HG02938 (cell line): ENCODE results near the gene NYAP2.

Experiments used
- ATAC-seq: cut with Tn5 transposase; IDR thresholded peaks from one replicate; pipeline ENCODE4 v1.9.1; 2021; ENCODE audit warnings: mild to moderate bottlenecking, moderate library complexity; ENCODE audit not compliant: unreplicated experiment

The NYAP2 gene

DNA sequence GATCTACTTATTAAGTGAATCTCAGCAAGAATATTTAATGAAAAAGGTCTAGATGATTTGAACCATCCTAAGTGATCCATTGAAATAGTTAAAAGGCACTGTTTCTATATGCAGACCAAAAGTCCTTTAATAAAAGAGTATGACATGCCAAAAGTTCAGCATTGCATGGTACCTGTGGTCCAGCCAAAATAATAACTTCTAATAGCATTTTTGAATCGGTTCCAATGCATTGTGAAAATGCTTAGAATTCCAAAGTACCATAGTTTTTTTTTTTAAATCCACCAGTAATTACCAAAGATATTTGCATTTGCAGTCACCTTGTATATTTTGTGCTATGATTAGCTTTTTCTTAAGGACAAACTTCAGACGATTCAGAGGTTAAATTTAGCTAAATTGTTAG, 79.9 kb downstream of the NYAP2 start:
- no peak for ATAC-seq

GRCh38 chr2:225484751-225485150, 85.2 kb downstream of the NYAP2 start:
- ATAC-seq, result no peak

GRCh38 chr2:225486236-225486635, 86.7 kb downstream of the NYAP2 start:
- no peak for ATAC-seq

DNA sequence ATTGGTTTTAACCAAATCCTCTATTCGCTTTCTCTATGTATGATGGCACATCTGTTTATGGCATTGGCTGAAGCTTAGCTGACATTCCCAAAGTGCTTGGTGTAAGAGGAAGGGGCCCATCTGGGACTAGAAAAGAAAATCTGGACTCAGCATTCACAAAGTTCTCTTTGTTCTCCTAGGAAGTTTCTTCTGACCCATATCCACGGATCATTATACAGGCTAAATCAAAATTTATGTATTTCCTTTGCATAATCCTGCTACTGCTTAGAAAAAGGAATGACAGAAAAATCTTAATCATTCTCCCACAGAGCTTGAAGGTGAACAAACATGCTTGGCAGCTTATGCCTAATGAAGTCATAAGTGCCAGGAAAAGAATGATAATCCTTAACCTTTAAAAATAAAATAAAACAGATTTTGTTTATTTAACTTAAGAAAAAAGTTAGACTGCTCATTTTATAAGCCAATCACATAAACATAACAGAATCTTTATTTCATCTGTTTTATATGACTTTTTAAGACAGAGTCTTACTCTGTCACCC, 88.4 kb downstream of the NYAP2 start:
- no peak for ATAC-seq

DNA sequence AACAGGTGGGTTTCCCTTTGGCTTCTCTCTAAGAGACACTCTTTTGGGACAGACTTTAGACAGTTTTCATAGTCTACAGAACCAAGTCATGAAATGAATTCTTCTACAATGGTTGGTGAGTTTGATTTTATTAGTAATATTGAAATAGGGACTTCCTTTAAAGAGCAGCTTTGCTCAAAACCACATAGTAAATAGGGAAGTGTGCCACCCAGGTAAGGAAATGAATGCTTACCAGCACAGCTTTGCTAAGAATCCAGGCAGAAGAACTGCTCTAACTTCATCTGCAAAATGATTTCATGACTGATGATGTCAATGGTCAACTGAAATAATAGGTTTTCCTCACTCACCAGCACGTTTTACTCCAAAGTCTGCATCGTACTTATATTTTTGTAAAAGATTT, 89.2 kb downstream of the NYAP2 start:
- ATAC-seq, result no peak

DNA sequence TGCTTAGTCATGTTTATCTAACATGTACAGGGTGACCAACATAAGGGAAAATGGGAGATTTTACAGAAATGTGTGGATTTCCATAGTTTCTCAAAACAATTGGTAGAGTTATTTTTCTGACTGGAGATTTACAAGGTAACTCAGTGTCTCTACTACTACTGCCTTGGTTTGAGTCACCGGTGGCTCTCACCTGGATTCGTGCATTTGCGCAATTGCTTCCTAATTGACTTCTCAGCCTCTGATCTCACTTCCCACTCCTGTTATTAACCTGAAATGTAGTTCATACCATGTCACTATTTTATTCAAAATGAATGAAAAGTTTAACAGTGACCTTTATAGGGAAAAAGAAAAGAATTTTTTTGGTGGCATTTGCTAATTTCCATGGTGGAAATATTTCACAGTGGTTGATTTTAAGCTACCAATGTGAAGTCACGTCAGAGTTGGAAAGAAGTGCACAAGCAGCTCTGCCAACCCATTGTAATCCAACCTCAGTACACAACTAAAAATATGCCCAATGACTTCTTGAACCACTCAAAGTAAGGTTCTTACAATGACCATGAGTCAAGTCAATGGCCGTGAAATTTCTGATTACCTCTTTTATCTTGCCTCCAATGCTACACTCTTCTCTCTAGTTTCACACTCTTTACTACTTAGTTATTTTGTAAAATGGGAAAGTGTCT, 94.0 kb downstream of the NYAP2 start:
- no peak for ATAC-seq

GRCh38 chr2:225494100-225494459, 94.6 kb downstream of the NYAP2 start:
- ATAC-seq, result no peak

GRCh38 chr2:225495706-225496105, 96.2 kb downstream of the NYAP2 start:
- ATAC-seq, result no peak

GRCh38 chr2:225496568-225496967, 97.1 kb downstream of the NYAP2 start:
- no peak for ATAC-seq

DNA sequence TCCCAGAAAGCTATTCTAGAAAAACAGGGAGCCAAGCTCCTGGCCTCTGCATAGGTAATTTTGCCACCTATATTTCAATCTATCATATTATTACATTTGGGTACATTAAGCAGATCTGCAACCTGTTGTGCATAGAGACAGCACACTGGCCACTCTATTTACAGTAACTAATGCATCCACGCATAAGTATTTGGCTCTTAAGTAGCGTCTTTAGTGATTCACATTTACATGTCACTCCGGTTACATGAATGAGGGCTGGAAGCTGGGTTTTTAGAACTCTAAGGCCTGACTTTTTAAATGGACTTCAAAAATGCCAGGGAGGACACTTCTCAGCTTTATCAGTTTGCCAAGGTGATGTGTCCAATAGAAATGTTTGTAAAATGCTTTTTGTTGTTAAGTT, 97.7 kb downstream of the NYAP2 start:
- no peak for ATAC-seq

DNA sequence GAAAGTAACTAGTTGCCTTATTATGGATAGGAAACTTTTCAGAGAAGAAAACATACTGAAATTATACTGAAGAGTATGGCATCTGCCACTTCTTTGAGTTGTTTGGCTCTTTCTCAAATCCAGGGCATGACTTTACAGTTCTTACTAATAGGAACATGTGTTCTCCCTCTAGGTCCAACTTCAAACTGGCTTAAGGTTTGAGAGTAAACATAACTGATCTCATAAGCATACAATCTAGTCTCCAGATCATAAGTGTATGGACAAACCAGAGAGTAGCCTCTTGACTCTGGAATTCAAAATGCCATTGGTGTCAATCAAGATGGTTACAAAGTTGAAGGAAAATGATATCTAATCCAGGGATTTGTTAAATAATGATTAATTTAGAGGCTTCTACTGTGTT, 101.5 kb downstream of the NYAP2 start:
- ATAC-seq, result no peak

- ATAC-seq, result no peak
Measured at GRCh38 chr2:225502971-225503370, 103.5 kb downstream of the NYAP2 start.

DNA sequence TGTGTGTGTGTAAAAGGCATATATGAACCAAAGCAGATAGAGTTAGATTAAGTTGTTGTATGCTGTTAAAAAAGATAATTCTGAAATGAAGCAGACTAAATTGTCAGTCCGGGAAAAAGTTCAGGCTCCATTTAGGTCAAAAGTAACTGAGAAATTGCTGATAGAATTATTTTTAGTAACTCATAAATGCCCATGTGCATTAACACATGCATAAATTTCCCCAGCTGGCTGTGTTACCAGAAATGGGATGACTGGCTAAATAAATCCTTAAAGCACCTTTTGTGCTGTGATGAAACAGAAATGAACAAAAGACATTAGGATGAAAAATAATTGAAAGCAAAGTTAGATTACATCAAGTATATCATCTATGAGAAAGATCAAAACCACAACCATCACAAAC, 111.3 kb downstream of the NYAP2 start:
- ATAC-seq, result no peak

DNA sequence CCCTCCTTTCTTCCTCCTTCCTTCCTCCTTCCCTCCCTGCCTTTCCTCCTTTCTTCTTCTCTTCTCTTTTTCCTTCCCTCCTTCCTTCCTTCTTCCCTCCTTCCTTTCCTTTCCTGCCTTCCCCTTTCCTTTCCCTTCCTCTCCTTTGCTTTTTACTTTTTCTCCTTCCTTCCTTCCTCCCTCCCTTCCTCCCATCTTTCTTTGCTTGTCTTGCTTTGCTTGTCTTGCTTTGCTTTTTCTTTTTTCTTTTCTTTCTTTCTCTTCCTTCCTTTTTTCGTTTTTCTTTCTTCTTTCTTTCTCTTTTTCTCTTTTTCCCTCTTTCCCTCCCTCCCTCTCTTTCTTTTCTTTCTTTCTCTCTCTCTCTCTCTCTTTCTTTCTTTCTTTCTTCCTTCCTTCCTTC, 113.0 kb downstream of the NYAP2 start:
- ATAC-seq, result no peak

DNA sequence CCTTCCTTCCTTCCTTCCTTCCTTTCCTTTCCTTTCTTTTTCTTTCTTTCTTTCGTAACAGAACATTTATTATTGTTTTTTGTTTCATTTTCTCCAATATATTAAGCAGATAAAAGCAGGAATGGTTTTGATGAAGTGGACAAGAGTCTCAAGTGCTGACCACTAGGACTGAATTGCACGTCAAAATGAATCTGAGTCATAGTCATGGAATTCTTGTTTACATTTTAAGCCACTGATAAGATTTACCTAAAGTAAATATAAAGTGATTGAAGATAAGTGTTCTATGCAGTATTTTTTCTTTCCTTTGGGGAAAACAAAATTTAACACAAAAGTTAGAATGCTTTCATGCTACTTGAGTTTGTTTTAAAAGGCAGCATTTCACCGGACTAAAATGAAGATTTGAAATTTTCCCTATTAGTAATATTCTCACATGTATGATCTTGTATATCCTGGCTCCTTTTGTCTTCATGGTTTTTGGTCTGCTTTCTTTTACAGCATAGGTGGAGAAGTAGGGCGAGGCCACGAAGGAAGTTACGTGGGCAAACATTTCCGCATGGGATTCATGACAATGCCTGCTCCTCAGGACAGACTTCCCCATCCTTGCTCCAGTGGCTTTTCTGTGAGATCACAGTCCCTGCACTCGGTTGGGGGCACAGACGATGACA, 113.5 kb downstream of the NYAP2 start:
- no peak for ATAC-seq

GRCh38 chr2:225515033-225515432, 115.5 kb downstream of the NYAP2 start:
- ATAC-seq, result no peak

- ATAC-seq, result no peak
Measured at GRCh38 chr2:225526760-225527390, 127.4 kb downstream of the NYAP2 start.

- no peak for ATAC-seq
Measured at GRCh38 chr2:225531559-225531958, 132.0 kb downstream of the NYAP2 start.

DNA sequence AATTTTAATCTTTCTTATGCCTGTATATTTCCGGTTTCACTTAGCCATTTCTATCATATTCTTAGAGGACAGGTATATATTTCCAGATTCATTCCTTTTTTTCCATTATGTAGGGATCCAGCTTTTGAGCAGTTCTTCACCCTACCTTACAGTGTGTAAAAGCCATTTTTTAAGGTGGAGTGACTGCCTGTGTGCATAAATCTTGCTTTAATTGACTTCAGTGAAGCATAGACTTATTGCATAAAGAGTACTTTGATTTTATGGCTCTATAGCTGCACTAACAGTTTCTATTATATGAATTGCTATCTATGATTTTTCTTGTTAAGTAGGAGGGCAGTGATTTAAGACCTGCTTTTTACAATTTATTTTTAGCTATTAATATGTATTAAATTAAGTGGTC, 132.6 kb downstream of the NYAP2 start:
- no peak for ATAC-seq

GRCh38 chr2:225534037-225534436, 134.5 kb downstream of the NYAP2 start:
- no peak for ATAC-seq

DNA sequence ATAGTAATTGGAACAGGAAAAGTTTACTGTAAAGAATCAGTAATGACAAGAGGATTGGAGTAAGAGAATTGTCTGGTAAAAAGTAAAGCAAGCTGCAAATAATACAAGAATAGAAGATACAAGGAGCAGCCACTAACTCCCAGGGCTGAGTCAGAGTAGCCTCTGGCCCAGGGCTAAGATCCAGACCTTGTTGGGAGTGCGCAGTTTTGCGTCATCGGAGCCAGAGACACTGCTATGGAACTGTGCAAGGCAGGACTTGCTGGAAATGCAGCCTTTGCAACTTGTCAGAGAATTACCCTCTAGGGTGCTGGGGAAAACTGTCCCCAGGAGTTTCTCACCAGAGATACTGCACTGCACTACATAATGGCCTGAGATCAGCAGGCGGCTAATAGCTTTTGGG, 135.2 kb downstream of the NYAP2 start:
- no peak for ATAC-seq

- ATAC-seq, result no peak
Measured at GRCh38 chr2:225536036-225536435, 136.5 kb downstream of the NYAP2 start.
